GM12878 (cell line): ENCODE measurements around the gene ATXN1. TPM values are rescaled to one million over a fixed set of nuclear protein-coding genes. Genes with fewer than 3 reads are reported as not detected.

Experiments used
- BHLHE40 ChIP-seq, 2 experiments: fragments of 450-650 bp in 1 of 2; IDR thresholded peaks; 2 replicates each; pipeline ENCODE4 v1.6.1; 2011 to 2017; ENCODE audit warnings: low read depth in 2 of 2, borderline replicate concordance in 1 of 2, improper control_type of control experiment in 1 of 2, low read length in 1 of 2, mild to moderate bottlenecking in 1 of 2
- DPF2 ChIP-seq: fragments of 450-650 bp; IDR thresholded peaks from 2 replicates; pipeline ENCODE4 v1.6.1; 2017; ENCODE audit warnings: mild to moderate bottlenecking
- NFIC ChIP-seq: IDR thresholded peaks from 2 replicates; pipeline ENCODE4 v1.6.1; 2012; ENCODE audit warnings: low read depth, mild to moderate bottlenecking, inconsistent platforms, low read length, moderate library complexity
- NRF1 ChIP-seq: conservative IDR thresholded peaks from 2 replicates; pipeline ENCODE4 v1.6.1; 2011; ENCODE audit warnings: mild to moderate bottlenecking, low read depth, low read length, improper control_type of control experiment
- RAD21 ChIP-seq: IDR thresholded peaks from 2 replicates; pipeline ENCODE4 v1.6.1; 2011; ENCODE audit warnings: mild to moderate bottlenecking, low read depth, low read length, moderate library complexity; ENCODE audit not compliant: insufficient read depth
- REST ChIP-seq: IDR thresholded peaks from 2 replicates; pipeline ENCODE4 v1.6.1; 2012; ENCODE audit warnings: mild to moderate bottlenecking, low read depth, low read length
- TCF3 ChIP-seq: IDR thresholded peaks from 2 replicates; pipeline ENCODE4 v1.6.1; 2012; ENCODE audit warnings: low read depth, mild to moderate bottlenecking, low read length, borderline replicate concordance; ENCODE audit not compliant: insufficient read depth
- ZNF384 ChIP-seq: IDR thresholded peaks from 2 replicates; pipeline ENCODE4 v1.6.1; 2012; ENCODE audit warnings: low read depth, mild to moderate bottlenecking, low read length, improper control_type of control experiment, borderline replicate concordance
- polyA plus RNA-seq, 11 experiments: library from polyadenylated mRNA; depleted of rRNA in 4 of 11; unstranded in 6 of 11; stranded (reverse) in 5 of 11; fragments of >200 nt; fragmentation: Nextera tagmentation in 4 of 11; fragmentation: Illumina TruSeq in 1 of 11; extraction: Ambion mirVana in 4 of 11; extraction: Trizol in 1 of 11; gene quantifications; 1 replicate in 1 of 11; 2 replicates in 10 of 11; pipeline versions ENCODE4 v1.2.1 to v1.2.3, GENCODE V29; 2011 to 2016; ENCODE audit warnings: inconsistent platforms in 2 of 11, missing spikeins in 2 of 11, low read depth in 1 of 11
- total RNA-seq, 4 experiments: library from RNA; depleted of rRNA in 3 of 4; stranded (reverse); fragments of >200 nt in 3 of 4; fragmentation: Illumina TruSeq in 1 of 4; extraction: Trizol in 1 of 4; gene quantifications; 2 replicates each; pipeline versions ENCODE4 v1.2.1 to v1.2.3, GENCODE V29; 2013 to 2021

Gene ATXN1
- total and polyA plus RNA-seq, 10 of the 15 experiments (the other 5 are each of a cell fraction or from before 2014, with no cell fraction given), result 12.2 to 51.2 (median 20.5) TPM

- no peak for TF ChIP-seq REST
- TF ChIP-seq BHLHE40 (IDR thresholded peaks at IDR 0.05; ENCODE audit: borderline replicate concordance in 1 of 2, low read depth in 2 of 2, low read length in 1 of 2), result peak in 1 of 2 experiments; percentile 46; a peak in 2 of 4 replicates
- no peak for TF ChIP-seq TCF3
- 0 out of 2 replicates have a peak, but pooled peaks have one; percentile 1 for TF ChIP-seq RAD21
- 0 out of 2 replicates have a peak, but pooled peaks have one; percentile 5 for TF ChIP-seq DPF2
- TF ChIP-seq NRF1, result no peak
- peak; percentile 69; the same call in 1 of the 2 replicates for TF ChIP-seq ZNF384
- peak; percentile 39; the same call in 1 of the 2 replicates for TF ChIP-seq NFIC
- TF ChIP-seq, all 136 proteins: peak for 14
These were observed 328.9 kb downstream of the ATXN1 start (continued) for GRCh38 chr6:16432075-16433032.
